GM12873 (cell line): ENCODE results near the gene IL4.

Experiments used
- TF ChIP-seq, protein P1 (sequence below): IDR thresholded peaks from 2 replicates; pipeline ENCODE4 v1.5.1; 2012; ENCODE audit warnings: low read depth, mild to moderate bottlenecking, moderate library complexity, low read length, control low read depth; ENCODE audit not compliant: insufficient read depth; ENCODE audit errors: missing control alignments

Gene IL4

DNA sequence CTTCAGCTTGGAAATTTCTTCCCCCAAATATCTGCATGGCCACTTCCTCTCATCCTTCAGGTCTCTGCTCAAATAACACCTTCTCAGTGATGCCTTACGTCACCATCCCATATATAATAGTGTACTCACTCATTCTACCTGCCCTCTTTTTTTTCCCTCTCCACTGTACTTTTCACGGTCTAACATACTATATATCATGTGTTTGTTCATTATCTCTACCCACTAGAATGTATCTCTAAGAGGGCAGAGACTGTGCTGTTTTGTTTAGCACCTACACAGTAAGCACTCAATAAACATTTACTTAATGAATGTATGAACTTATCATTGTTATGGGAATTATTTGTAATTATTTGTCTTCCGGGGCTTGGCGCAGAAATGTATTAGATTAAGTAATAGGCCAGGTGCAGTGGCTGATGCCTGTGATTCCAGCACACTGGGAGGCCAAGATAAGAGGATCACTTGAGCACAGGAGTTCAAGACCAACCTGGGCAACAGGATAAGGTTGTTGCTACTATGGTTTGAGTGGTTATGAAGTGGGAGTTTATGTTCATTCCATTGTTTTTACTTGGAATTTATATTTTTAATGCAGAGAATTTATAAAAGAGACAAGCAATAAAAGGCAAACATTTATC, 21.8 kb upstream of the IL4 start:
- TF ChIP-seq, protein P1, sequence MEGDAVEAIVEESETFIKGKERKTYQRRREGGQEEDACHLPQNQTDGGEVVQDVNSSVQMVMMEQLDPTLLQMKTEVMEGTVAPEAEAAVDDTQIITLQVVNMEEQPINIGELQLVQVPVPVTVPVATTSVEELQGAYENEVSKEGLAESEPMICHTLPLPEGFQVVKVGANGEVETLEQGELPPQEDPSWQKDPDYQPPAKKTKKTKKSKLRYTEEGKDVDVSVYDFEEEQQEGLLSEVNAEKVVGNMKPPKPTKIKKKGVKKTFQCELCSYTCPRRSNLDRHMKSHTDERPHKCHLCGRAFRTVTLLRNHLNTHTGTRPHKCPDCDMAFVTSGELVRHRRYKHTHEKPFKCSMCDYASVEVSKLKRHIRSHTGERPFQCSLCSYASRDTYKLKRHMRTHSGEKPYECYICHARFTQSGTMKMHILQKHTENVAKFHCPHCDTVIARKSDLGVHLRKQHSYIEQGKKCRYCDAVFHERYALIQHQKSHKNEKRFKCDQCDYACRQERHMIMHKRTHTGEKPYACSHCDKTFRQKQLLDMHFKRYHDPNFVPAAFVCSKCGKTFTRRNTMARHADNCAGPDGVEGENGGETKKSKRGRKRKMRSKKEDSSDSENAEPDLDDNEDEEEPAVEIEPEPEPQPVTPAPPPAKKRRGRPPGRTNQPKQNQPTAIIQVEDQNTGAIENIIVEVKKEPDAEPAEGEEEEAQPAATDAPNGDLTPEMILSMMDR: no peak

DNA sequence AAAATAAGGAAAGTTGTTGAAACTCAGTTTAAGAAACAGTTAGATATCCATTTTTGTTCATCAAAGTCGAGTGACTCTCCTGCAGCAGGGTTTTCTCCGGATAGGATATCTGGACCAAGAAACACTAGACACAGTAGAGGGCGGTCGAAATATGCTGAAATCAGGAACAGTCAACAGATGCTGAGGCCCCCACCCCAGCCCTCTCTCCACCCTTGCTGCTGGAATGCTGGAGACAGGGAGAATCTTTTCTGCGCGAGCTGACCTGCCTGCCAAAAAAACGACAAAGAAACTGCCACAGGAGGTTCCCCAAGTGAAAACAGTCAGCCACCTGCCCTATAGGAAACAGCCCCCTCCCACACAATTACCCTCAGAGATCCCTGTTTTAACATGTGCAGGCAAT, 20.1 kb upstream of the IL4 start:
- TF ChIP-seq, protein P1: no peak

DNA sequence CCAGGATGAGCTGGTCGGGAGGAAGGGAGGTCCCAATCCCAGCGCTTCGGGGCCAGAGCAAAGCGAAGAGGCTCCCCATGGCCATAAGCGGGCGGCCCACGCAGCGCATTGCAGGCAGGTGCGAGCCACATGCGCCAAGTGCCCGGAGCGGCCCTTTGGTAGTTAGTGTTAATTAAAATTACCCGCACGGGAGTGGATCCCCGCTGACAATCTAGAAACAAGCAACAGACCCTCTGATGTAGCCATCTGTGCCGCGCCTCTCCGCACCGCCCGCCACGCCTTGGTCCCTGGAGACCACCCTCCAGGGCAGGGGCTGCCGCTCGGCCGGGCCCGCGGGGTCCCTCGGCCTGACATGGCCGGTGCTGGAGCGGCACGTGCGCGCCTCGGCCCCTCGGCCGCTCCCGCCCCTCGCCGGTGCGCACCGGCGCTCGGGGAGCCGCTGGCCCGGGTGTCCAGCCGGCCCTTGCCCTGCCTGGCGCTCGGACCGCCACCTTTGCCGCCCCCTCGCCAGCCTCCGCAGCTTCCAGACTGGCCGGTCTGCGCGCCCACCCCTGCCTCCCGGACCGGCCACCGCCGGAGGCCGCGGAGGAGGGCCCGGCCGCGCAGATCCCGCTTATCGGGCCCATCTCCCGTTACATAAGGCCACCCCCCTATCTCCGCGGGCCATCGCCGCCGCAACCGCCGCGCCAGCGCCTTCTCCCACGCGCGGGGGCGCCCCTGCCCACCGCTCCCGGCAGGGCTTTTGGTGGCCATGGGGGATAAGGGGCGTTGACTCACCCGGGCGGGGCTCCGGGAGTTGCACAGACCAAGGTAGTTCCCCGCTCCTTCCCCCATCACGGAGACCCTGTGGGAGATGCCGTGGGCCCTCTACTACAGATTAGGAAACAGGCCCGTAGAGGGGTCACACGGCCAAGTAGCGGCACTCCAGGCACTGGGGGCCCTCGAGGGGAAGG, 17.7 kb upstream of the IL4 start:
- TF ChIP-seq, protein P1: no peak

DNA sequence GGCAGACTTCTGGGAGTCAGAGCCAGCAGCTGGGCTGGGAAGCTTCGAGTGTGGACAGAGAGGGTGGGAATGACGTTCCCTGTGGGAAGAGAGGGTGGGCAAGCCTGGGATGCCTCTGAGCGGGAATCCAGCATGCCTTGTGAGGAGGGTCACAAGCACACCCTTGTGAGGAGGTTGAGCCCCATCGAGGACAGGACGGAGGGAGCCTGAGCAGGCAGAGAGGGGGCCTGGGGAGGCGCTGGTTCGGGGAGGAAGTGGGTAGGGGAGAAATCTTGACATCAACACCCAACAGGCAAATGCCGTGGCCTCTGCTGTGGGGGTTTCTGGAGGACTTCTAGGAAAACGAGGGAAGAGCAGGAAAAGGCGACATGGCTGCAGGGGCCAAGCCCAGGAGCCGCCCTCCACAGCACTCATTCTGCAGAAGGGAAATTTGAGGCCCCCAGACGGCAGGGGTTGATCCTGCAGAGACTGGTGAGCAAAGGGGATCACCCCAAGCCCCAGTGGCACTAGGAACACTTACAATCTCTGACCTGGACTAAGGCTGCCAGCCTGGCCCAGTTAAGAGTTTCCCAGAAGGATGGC, 16.9 kb upstream of the IL4 start:
- TF ChIP-seq, protein P1: no peak

DNA sequence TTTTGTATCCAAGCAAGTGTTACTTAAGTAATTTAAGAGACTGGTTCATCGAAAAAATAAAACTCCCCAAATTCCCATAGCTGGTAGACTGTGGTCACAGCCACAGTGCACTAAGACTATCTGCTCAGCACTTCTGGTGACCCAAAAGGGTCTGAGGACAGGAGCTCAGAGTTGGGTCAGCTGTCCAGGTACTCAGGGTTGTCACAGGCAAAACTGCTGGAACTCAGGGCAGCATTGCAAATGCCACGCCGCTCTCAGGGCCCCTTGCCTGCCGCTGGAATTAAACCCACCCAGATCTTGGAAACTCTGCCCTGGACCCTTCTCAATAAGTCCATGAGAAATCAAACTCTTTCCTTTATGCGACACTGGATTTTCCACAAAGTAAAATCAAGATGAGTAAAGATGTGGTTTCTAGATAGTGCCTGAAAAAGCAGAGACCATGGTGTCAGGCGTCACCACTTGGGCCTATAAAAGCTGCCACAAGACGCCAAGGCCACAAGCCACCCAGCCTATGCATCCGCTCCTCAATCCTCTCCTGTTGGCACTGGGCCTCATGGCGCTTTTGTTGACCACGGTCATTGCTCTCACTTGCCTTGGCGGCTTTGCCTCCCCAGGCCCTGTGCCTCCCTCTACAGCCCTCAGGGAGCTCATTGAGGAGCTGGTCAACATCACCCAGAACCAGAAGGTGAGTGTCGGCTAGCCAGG, 16.0 kb upstream of the IL4 start, which contains the start of gene IL13:
Gene IL13 (plus strand): TSS at position 498 of the 705 bp plus-strand sequence. CDS start 14 bp downstream, at position 512.
- TF ChIP-seq, protein P1: no peak

DNA sequence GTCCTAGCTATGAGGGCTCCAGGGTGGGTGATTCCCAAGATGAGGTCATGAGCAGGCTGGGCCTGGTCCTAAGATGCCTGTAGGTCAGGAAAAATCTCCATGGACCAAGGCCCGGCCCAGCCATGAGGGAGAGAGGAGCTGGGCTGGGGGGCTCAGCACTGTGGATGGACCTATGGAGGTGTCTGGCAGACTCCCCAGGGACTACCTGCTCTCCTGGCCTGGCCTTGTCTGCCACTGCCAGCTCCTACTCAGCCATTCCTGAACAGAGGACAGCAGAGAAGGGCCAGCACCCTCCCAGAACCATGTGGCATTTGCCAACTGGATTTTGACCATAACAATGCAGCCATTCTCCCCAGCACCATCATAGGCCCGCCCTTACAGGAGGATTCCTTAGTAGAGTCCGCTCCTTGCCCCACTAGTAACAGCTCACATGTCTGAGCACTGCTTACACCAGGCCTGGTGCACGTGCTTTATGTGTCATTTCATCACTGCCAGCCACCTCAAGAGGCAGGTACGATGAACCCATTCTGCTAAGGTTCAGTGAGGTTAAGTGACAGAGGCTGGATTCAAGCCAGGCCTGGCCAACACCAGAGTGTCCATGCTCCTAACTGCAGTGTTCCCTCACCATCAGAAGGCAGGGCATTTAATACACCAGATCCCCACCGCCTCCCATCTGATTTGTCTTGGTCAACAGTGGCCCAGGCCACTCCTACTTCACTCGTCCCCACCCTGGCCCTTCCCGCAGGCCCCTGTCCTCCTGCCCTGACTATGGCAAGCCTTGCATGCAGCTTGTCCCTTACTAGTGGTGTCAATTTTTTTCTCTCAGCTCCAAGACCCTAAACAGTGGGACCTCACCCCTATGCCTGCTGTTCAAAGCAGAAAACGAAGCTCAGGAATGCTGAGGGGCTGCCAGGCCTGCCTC, 15.1 kb upstream of the IL4 start:
- TF ChIP-seq, protein P1: no peak
